Progenitor cell of endocrine pancreas (in vitro differentiated cells): Measurements from ENCODE around the gene SNAI1. TPM values are rescaled to one million over a fixed set of nuclear protein-coding genes. Genes with fewer than 3 reads are reported as not detected.

Source experiments
- DNase-seq: peaks from one replicate; pipeline ENCODE4 v3.0.0; 2021; ENCODE audit warnings: low spot score; ENCODE audit not compliant: unreplicated experiment
- H3K27ac Mint-ChIP-seq: 2 replicates; pipeline ENCODE4 v1.8.0; 2021; ENCODE audit warnings: mild to moderate bottlenecking, moderate library complexity, mixed read lengths
- H3K27me3 Mint-ChIP-seq: 2 replicates; pipeline ENCODE4 v1.8.0; 2021; ENCODE audit warnings: mixed read lengths
- H3K36me3 Mint-ChIP-seq: 2 replicates; pipeline ENCODE4 v1.8.0; 2022; ENCODE audit warnings: mixed read lengths; ENCODE audit not compliant: insufficient read depth
- H3K4me1 Mint-ChIP-seq: 2 replicates; pipeline ENCODE4 v1.8.0; 2021; ENCODE audit warnings: low read depth, mixed read lengths
- H3K4me3 Mint-ChIP-seq: 2 replicates; pipeline ENCODE4 v1.8.0; 2021; ENCODE audit warnings: low read depth, mild to moderate bottlenecking, moderate library complexity, mixed read lengths
- H3K9me3 Mint-ChIP-seq: 2 replicates; pipeline ENCODE4 v1.8.0; 2021; ENCODE audit warnings: low read depth, mixed read lengths
- total RNA-seq: library from RNA; stranded (reverse); gene quantifications from 2 replicates; pipeline ENCODE4 v1.2.1, GENCODE V29; 2021
- TF ChIP-seq, protein P1 (sequence below): fragments of 200-600 bp; sonication (generic); IDR thresholded peaks from one replicate; pipeline ENCODE4 v1.5.0; 2021; ENCODE audit warnings: antibody characterized with exemption, mild to moderate bottlenecking; ENCODE audit not compliant: unreplicated experiment

SNAI1 gene
- total RNA-seq, 1 donor from 2014 or later: 1.7 TPM

DNA sequence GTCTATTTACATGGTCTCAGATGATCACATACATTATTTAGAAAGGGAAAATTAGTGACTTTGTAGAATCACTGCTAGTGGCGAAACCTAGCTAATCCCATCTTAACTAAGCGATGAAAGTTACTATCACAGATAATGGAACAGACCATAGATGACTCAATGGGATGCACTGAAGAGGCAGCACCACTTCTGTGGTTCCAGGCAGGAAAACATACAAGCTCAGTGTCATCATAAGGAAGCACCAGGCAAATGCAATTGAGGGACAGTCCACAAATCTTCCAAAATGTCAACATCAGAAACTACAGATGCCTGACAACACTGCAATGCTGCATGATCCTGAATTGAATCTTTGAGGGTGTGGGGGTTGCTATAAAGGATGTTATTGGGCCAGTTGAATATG is 15.9 kb upstream of the SNAI1 start:
- H3K36me3 Mint-ChIP-seq: no peaks in the 10 kb centered on the region
- no peak overlapping the region for H3K4me3 Mint-ChIP-seq
- no peaks in the 10 kb centered on the region for H3K9me3 Mint-ChIP-seq
- peak overlapping the region; percentile 64 for H3K27ac Mint-ChIP-seq
- H3K4me1 Mint-ChIP-seq: peaks cover 36% of the 10 kb centered on the region
- no peak for DNase-seq
- H3K27me3 Mint-ChIP-seq: no peaks in the 10 kb centered on the region
- TF ChIP-seq, protein P1, sequence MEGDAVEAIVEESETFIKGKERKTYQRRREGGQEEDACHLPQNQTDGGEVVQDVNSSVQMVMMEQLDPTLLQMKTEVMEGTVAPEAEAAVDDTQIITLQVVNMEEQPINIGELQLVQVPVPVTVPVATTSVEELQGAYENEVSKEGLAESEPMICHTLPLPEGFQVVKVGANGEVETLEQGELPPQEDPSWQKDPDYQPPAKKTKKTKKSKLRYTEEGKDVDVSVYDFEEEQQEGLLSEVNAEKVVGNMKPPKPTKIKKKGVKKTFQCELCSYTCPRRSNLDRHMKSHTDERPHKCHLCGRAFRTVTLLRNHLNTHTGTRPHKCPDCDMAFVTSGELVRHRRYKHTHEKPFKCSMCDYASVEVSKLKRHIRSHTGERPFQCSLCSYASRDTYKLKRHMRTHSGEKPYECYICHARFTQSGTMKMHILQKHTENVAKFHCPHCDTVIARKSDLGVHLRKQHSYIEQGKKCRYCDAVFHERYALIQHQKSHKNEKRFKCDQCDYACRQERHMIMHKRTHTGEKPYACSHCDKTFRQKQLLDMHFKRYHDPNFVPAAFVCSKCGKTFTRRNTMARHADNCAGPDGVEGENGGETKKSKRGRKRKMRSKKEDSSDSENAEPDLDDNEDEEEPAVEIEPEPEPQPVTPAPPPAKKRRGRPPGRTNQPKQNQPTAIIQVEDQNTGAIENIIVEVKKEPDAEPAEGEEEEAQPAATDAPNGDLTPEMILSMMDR: no peak

DNA sequence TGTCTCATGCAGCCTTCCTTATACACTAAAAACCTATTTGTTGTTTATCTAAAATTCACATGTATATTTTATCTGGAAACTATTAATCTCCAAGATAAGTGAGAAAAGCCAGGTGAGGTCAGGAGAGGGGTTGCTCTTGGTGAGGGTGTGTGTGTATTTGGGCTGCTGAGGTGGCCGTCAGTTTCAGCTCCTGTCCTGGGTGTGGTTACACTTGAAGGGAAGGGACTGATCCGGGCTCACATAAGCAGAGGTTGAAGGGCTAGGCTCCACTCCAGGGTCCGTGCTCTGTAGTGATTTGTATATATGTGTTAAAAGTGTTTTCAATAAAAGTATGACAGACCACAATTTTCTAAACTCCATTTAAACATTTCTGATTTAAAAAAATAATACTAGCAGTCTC is 13.5 kb upstream of the SNAI1 start:
- H3K27ac Mint-ChIP-seq: peak overlapping the region; percentile 90
- H3K4me1 Mint-ChIP-seq: peaks cover 36% of the 10 kb centered on the region
- TF ChIP-seq, protein P1: no peak
- H3K36me3 Mint-ChIP-seq: no peaks in the 10 kb centered on the region
- H3K9me3 Mint-ChIP-seq: no peaks in the 10 kb centered on the region
- DNase-seq: no peak
- no peaks in the 10 kb centered on the region for H3K27me3 Mint-ChIP-seq
- no peak overlapping the region for H3K4me3 Mint-ChIP-seq

DNA sequence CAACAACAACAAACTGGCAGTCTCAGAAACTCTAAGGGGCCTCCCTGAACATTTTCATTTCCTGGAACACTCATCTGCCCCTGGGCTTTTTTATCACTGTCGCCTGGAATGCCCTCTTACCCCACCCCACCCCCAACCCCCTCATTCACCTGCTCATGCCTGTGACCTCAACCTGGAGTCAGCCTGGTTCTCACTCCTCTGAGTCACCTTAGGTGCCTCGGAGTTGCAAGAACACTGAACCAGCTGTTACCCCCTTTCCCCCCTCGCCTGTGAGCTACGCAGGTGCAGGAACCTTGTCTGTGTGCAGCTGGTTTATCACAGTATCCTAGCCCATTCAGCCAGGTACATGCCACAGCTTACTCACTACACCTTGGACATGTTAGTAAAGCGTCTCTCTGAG is 12.8 kb upstream of the SNAI1 start:
- TF ChIP-seq, protein P1: no peak
- peaks cover 32% of the 10 kb centered on the region for H3K4me1 Mint-ChIP-seq
- no peak overlapping the region for H3K27ac Mint-ChIP-seq
- H3K36me3 Mint-ChIP-seq: no peaks in the 10 kb centered on the region
- no peaks in the 10 kb centered on the region for H3K27me3 Mint-ChIP-seq
- DNase-seq: no peak
- no peaks in the 10 kb centered on the region for H3K9me3 Mint-ChIP-seq
- no peak overlapping the region for H3K4me3 Mint-ChIP-seq

DNA sequence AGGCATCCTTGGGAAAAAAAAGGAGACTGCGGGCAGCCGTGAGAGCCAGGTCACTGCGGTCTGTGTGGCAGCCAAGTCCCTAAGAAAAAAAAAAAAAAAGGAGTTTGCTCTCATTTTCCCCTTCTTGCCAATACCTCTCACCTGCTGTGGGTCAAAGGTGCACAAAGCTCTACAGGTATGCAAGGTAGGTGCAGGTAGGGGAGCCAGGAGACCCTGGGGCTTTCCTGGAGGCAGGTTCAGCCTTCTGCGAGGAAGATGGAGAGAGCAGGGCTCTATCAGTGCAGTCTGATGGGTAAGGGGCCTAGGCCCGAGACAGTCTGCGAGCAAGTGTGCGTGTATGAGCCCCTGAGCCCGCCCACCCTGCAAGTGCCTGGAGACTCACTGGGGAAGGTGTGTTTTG is 12.3 kb upstream of the SNAI1 start:
- H3K27ac Mint-ChIP-seq: no peak overlapping the region

DNA sequence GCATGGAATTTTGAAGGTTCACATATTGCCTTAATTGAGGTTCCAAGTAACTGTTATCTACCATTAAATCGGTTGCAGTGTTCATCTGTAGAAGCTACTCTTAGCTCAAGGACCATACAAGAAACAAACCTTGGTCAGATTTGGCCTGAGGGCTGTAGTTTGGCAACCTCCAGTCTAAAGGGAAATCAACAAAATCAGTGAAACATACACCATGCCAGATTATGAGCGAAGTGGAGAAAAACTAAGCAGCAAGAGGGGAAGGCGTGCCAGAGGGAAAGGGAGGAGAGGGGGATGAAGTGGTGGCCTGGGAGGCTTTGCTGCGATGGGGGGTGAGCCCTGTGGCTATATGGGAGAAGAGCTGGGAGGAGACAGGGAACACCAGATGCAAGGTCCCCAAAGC is 8.8 kb upstream of the SNAI1 start:
- no peaks in the 10 kb centered on the region for H3K27me3 Mint-ChIP-seq
- no peaks in the 10 kb centered on the region for H3K9me3 Mint-ChIP-seq
- no peaks in the 10 kb centered on the region for H3K36me3 Mint-ChIP-seq
- TF ChIP-seq, protein P1: no peak
- no peak overlapping the region for H3K4me3 Mint-ChIP-seq
- peaks cover 14% of the 10 kb centered on the region for H3K4me1 Mint-ChIP-seq
- no peak for DNase-seq
- no peak overlapping the region for H3K27ac Mint-ChIP-seq

More for the DNA sequence above, 12.3 kb upstream of the SNAI1 start:
- Mint-ChIP-seq H3K36me3 (no peaks in the 10 kb centered on the region), H3K4me1 (peaks cover 28% of the 10 kb centered on the region), H3K4me3 (no peak overlapping the region), H3K9me3 (no peaks in the 10 kb centered on the region), H3K27me3 (no peaks in the 10 kb centered on the region)
- TF ChIP-seq, protein P1: no peak
- DNase-seq: no peak
